DND-41 (cell line): ENCODE measurements around the gene RFNG.
"Not testable (repeated sequence)": the region's sequence is repeated elsewhere in the genome, so short reads cannot be mapped to it uniquely, and the experiment has no call there.

Experiments
- ATAC-seq: fragments of 200-7000 bp; cut with Tn5 transposase; 3 replicates; pipeline ENCODE4 v1.9.1; 2021; ENCODE audit warnings: low read depth; ENCODE audit not compliant: insufficient read depth
- DNase-seq: peaks from one replicate; pipeline ENCODE4 v3.0.0-alpha.2; 2020
- H2AFZ ChIP-seq: 2 replicates; pipeline ENCODE4 v1.6.0; 2012; ENCODE audit warnings: low read depth, low read length
- H3K27ac ChIP-seq: 2 replicates; pipeline ENCODE4 v1.5.1; 2012; ENCODE audit warnings: low read length, inconsistent platforms
- H3K27me3 ChIP-seq: fragments of 200-600 bp; sonication (generic); 2 replicates; pipeline ENCODE4 v1.6.0; 2012; ENCODE audit warnings: low read length, mild to moderate bottlenecking, inconsistent platforms; ENCODE audit not compliant: insufficient read depth, poor library complexity
- H3K36me3 ChIP-seq: 2 replicates; pipeline ENCODE4 v1.5.1; 2012; ENCODE audit warnings: low read length, inconsistent platforms; ENCODE audit not compliant: insufficient read depth
- H3K4me1 ChIP-seq: 2 replicates; pipeline ENCODE4 v1.5.1; 2012; ENCODE audit warnings: mild to moderate bottlenecking, low read length; ENCODE audit not compliant: insufficient read depth
- H3K4me2 ChIP-seq: 2 replicates; pipeline ENCODE4 v1.6.0; 2012; ENCODE audit warnings: mild to moderate bottlenecking, moderate library complexity, low read length, inconsistent platforms; ENCODE audit not compliant: insufficient read depth
- H3K4me3 ChIP-seq, 2 experiments: fragments of 200-600 bp in 1 of 2; shearing (Covaris generic) in 1 of 2; 2 replicates each; pipeline ENCODE4 v1.5.1; 2012 to 2016; ENCODE audit warnings: inconsistent platforms in 2 of 2, low read length in 2 of 2, mild to moderate bottlenecking in 2 of 2, low read depth in 1 of 2, moderate library complexity in 1 of 2
- H3K79me2 ChIP-seq: 2 replicates; pipeline ENCODE4 v1.6.0; 2012; ENCODE audit warnings: low read length, inconsistent platforms; ENCODE audit not compliant: insufficient read depth
- H3K9ac ChIP-seq: 2 replicates; pipeline ENCODE4 v1.6.0; 2012; ENCODE audit warnings: low read depth, mild to moderate bottlenecking, inconsistent platforms, low read length, moderate library complexity
- H3K9me3 ChIP-seq: 2 replicates; pipeline ENCODE4 v1.5.1; 2012; ENCODE audit warnings: low read length, moderate library complexity, mild to moderate bottlenecking, inconsistent platforms; ENCODE audit not compliant: insufficient read depth, severe bottlenecking
- H4K20me1 ChIP-seq: 2 replicates; pipeline ENCODE4 v1.6.0; 2012; ENCODE audit warnings: low read length; ENCODE audit not compliant: insufficient read depth
- CTCF ChIP-seq: IDR thresholded peaks from 2 replicates; pipeline ENCODE4 v1.5.1; 2012; ENCODE audit warnings: borderline replicate concordance, low read length, moderate library complexity, mild to moderate bottlenecking; ENCODE audit not compliant: poor library complexity, severe bottlenecking; ENCODE audit errors: extremely low read depth
- EZH2 ChIP-seq: IDR thresholded peaks from 3 replicates; pipeline ENCODE4 v1.6.1; 2012; ENCODE audit warnings: borderline replicate concordance, low read depth, mild to moderate bottlenecking, moderate library complexity, low read length, inconsistent platforms; ENCODE audit not compliant: severe bottlenecking

Gene RFNG

GRCh38 chr17:82039695-82040299, 11.8 kb downstream of the RFNG start:
- no peaks in the 10 kb centered on the region for H3K9me3 ChIP-seq
- H3K9ac ChIP-seq = no peak overlapping the region
- H3K36me3 ChIP-seq = peaks cover 18% of the 10 kb centered on the region
- peaks cover 18% of the 10 kb centered on the region for H4K20me1 ChIP-seq
- H2AFZ ChIP-seq = no peak overlapping the region
- DNase-seq (no peak), ATAC-seq (no peak)
- TF ChIP-seq EZH2 = no peak
- TF ChIP-seq CTCF = no peak
- H3K4me2 ChIP-seq = no peak overlapping the region
- H3K27me3 ChIP-seq = no peaks in the 10 kb centered on the region
- no peak overlapping the region for H3K27ac ChIP-seq
- no peak overlapping the region for H3K4me3 ChIP-seq
- H3K4me1 ChIP-seq = peaks cover 23% of the 10 kb centered on the region
- H3K79me2 ChIP-seq = peaks cover 11% of the 10 kb centered on the region

- not testable (repeated sequence) for H2AFZ ChIP-seq, H3K9me3 ChIP-seq, H3K9ac ChIP-seq, ATAC-seq, H3K4me3 ChIP-seq, DNase-seq, H3K4me2 ChIP-seq, H3K27ac ChIP-seq, H3K27me3 ChIP-seq
- Histone ChIP-seq H3K79me2 (peaks cover 11% of the 10 kb centered on the region), H4K20me1 (peaks cover 21% of the 10 kb centered on the region), H3K4me1 (peaks cover 23% of the 10 kb centered on the region), H3K36me3 (peaks cover 23% of the 10 kb centered on the region)
Observed at GRCh38 chr17:82038796-82039409, 12.7 kb downstream of the RFNG start.

- peaks cover 28% of the 10 kb centered on the region for H3K36me3 ChIP-seq
- H3K79me2 ChIP-seq = peaks cover 11% of the 10 kb centered on the region
- H3K4me2 ChIP-seq = peak overlapping the region; percentile 85
- ATAC-seq (no peak), DNase-seq (no peak)
- H3K27ac ChIP-seq = peak overlapping the region; percentile 71
- H3K4me1 ChIP-seq = peaks cover 26% of the 10 kb centered on the region
- no peaks in the 10 kb centered on the region for H3K27me3 ChIP-seq
- peak overlapping the region; percentile 99 for H2AFZ ChIP-seq
- no peaks in the 10 kb centered on the region for H3K9me3 ChIP-seq
- H3K9ac ChIP-seq = peak overlapping the region; percentile 74
- TF ChIP-seq CTCF = no peak
- H4K20me1 ChIP-seq = peaks cover 26% of the 10 kb centered on the region
- peak overlapping the region in 1 of 2 experiments; percentile 68; a peak in 2 of 4 replicates for H3K4me3 ChIP-seq
Observed at GRCh38 chr17:82037889-82038195, 13.8 kb downstream of the RFNG start.

- H3K9me3 ChIP-seq = no peaks in the 10 kb centered on the region
- DNase-seq (peak; percentile 98), ATAC-seq (peak; percentile 94)
- peak within 1 kb of the TSS; percentile 74 for H3K9ac ChIP-seq
- H4K20me1 ChIP-seq = peaks cover 29% of the 10 kb centered on the region
- H3K4me3 ChIP-seq = peak within 1 kb of the TSS; percentile 67 to 68
- no peaks in the 10 kb centered on the region for H3K27me3 ChIP-seq
- peak within 1 kb of the TSS; percentile 77 for H3K27ac ChIP-seq
- peaks cover 28% of the 10 kb centered on the region for H3K36me3 ChIP-seq
- H3K4me1 ChIP-seq = peaks cover 31% of the 10 kb centered on the region
- TF ChIP-seq EZH2 (no peak), CTCF (peak; percentile 93)
- peak within 1 kb of the TSS; percentile 85 for H3K4me2 ChIP-seq
- peak within 1 kb of the TSS; percentile 99 for H2AFZ ChIP-seq
- peaks cover 16% of the 10 kb centered on the region for H3K79me2 ChIP-seq
Observed at GRCh38 chr17:82037092-82037888, 14.3 kb downstream of the RFNG start, which contains the start of gene DCXR. Gene DCXR, minus strand, starts transcription at chr17:82037697. Its CDS starts 15 bp downstream, at chr17:82037682.
